DMS79 (cell line): ENCODE data around the gene EMP3.
A peak's percentile ranks its signal among the peaks of the same experiment; 100 is the strongest.

Experiments
- DNase-seq: peaks from one replicate; lab custom pipeline; 2025; lab: John Stamatoyannopoulos, UW

The EMP3 gene

GRCh38 chr19:48318286-48318987, 6.9 kb upstream of the EMP3 start:
- no peak for DNase-seq

GRCh38 chr19:48319647-48320541, 5.5 kb upstream of the EMP3 start:
- DNase-seq: peak; percentile 9

GRCh38 chr19:48321372-48321621, 4.1 kb upstream of the EMP3 start:
- DNase-seq: peak; percentile 75

GRCh38 chr19:48321622-48322591, 3.4 kb upstream of the EMP3 start:
- peak; percentile 87 for DNase-seq

GRCh38 chr19:48329167-48329891, 4.0 kb downstream of the EMP3 start:
- DNase-seq: no peak

GRCh38 chr19:48330012-48330681, 4.8 kb downstream of the EMP3 start:
- DNase-seq: peak; percentile 83

GRCh38 chr19:48332351-48332661, 7.0 kb downstream of the EMP3 start:
- DNase-seq: no peak

GRCh38 chr19:48332662-48333466, 7.5 kb downstream of the EMP3 start:
- DNase-seq: peak; percentile 99

- peak; percentile 84 for DNase-seq
Observed at GRCh38 chr19:48333467-48334384, 8.4 kb downstream of the EMP3 start.

- DNase-seq: no peak
Observed at GRCh38 chr19:48338253-48338755, 13.0 kb downstream of the EMP3 start.

GRCh38 chr19:48338802-48339503, 13.6 kb downstream of the EMP3 start:
- no peak for DNase-seq

- peak; percentile 96 for DNase-seq
Observed at GRCh38 chr19:48340995-48341394, 15.6 kb downstream of the EMP3 start.

- DNase-seq: no peak
Observed at GRCh38 chr19:48341515-48342413, 16.4 kb downstream of the EMP3 start.

GRCh38 chr19:48342414-48342738, 17.0 kb downstream of the EMP3 start:
- DNase-seq: no peak

GRCh38 chr19:48342841-48343540, 17.6 kb downstream of the EMP3 start:
- DNase-seq: no peak

- no peak for DNase-seq
Observed at GRCh38 chr19:48344892-48345291, 19.5 kb downstream of the EMP3 start.

GRCh38 chr19:48346191-48346590, 20.8 kb downstream of the EMP3 start:
- DNase-seq: no peak
